ENCODE data around the gene FRRS1L.

DNA sequence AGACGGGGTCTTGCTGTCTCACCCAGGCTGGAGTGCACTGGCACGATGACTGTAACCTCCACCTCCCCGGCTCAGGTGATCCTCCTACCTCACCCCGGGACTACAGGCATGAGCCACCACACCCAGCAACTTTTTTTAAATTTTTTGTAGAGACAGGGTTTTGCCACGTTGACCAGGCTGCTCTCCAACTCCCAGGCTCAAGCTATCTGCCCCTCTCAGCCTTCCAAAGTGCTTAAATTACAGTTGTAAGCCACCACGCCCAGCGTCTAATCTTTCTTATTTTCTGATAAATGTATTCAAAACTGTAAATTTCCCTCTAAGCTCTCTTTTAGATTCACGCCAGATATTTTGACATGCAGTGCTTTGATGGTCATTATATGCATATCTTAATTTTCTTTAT is 10.3 kb downstream of the FRRS1L start:
- TF ChIP-seq GATA2 (IDR thresholded peaks at IDR 0.05; ENCODE audit: low read depth, low read length) (no peak), GATA3 (IDR thresholded peaks at IDR 0.05; ENCODE audit: low read depth, low read length) (no peak)
